GM12873 (cell line): ENCODE data around the gene IGF2BP1.

Source experiments
- TF ChIP-seq, protein P1 (sequence below): IDR thresholded peaks from 2 replicates; pipeline ENCODE4 v1.5.1; 2012; ENCODE audit warnings: low read depth, mild to moderate bottlenecking, moderate library complexity, low read length, control low read depth; ENCODE audit not compliant: insufficient read depth; ENCODE audit errors: missing control alignments

Gene IGF2BP1

DNA sequence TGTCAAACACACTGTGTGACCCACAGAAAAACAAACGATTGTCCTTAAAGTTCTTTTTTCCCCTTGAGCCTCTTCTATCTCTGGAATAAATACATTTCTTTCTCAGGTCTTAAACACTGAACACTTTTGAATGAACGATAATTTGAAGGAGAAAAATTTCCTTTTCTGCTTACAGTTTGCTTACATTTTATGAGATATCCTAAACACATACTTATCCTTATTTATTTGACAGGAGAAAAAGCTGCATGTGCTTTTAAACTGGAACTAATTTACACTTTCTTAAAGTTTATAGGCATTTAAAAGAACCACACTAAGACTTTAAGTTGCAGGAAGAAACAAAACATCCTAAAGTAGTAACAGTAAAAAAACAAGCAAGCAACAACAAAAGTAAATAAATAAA lies 4.7 kb upstream of the IGF2BP1 start:
- TF ChIP-seq, protein P1, sequence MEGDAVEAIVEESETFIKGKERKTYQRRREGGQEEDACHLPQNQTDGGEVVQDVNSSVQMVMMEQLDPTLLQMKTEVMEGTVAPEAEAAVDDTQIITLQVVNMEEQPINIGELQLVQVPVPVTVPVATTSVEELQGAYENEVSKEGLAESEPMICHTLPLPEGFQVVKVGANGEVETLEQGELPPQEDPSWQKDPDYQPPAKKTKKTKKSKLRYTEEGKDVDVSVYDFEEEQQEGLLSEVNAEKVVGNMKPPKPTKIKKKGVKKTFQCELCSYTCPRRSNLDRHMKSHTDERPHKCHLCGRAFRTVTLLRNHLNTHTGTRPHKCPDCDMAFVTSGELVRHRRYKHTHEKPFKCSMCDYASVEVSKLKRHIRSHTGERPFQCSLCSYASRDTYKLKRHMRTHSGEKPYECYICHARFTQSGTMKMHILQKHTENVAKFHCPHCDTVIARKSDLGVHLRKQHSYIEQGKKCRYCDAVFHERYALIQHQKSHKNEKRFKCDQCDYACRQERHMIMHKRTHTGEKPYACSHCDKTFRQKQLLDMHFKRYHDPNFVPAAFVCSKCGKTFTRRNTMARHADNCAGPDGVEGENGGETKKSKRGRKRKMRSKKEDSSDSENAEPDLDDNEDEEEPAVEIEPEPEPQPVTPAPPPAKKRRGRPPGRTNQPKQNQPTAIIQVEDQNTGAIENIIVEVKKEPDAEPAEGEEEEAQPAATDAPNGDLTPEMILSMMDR, result no peak

DNA sequence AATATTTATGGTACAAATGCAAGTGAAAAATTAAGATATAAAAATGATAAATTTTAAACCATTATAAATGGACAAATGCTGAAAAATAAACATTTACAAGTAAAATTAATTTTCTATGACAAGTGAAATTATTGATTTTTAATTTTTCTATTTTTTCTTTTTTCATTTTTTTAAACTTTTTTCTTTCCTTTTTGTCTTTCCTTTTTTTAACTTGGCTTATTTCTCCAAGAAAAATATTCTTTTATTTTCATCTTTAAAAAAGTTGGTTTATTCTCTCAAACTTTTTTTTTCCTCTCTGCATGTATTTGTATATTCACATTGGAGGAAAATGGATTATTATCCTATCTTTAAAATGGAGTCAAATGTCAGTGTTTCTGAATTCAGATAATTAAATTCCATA lies 3.9 kb upstream of the IGF2BP1 start:
- TF ChIP-seq, protein P1, result no peak

DNA sequence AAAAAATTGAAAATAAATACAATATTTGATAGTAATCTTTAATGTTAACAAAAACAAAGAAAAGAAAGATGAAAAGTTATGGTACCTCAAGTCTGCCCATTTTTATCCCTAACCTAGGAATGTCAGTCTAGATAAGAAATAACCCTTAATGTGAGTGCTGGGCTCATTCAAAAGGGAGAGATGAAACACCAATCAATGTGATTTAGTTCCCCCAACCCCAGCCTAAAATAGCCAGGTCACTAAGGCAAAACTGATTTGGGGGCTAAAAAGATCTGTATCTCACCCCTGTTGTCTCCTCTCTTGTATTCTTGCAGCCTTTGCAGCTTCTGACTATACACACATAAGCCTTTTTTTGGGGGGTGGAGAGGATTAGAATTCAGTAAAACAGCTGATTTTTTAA lies 3.2 kb upstream of the IGF2BP1 start:
- TF ChIP-seq, protein P1, result no peak

DNA sequence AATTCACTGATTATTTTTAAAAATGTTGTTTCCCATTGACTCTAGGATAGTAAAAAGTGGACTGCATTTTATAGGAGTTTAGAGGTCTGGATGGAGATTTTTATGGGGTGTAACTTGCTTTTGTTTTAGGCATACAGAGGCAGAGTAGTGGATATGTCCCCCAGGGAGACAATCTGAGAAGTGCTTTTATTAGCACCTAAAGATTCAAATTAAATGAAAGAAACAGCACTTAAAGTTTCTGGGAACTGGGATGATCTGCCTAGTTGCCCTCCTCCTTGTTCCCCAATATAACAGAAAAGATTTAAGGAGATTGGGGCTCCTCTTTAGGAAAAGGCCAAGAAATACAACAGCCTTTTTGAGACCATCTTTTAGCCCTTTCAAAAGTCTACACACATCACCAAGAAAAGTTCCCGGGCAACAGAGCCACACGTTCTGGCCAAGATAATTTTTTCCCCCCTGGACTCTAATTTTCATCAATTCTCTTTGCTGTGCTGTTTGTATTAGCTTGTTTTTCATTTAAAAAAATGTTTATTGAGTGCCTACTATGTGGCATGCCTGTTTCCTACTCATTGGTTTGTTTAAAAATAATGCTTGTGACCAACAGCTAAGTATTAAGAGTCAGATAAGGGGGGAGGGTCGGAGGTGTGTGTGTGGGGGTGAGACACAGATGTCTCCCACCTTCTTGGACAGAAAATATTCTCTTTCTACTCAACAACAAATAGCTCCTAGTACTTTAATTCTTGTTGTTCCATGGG lies 2.5 kb upstream of the IGF2BP1 start:
- TF ChIP-seq, protein P1, result no peak

DNA sequence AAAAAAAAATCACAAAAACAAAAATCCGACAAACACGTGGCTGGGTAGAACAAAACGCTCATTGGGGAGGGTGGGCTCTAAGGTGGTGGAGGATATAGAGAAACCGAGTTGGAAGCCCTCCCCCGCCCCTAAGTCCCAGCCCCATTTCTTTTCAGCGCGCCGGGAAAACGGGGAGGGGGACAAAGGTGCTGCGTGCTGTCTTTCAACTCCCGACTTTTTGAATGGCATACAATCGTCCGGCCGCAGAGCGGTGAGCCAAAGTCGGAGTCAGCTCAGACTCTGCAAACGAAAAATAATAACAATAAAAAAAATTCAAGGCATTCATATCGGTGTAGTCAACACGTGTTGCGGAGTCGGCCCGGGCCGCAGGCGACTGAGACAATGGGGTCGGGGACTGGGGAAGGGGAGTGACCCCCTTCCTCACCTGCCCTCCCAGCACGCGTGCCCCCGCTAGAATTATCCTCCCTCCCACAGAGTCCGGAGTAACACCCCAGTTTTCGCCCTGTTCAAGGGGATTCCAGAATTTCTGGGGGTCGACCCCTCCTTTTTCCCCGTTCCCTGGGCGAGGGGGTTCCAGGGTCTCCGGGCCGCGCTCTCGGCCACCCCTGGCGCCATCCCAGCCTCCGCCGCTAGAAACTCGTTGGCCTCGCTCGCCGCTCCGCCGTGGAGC lies 1.7 kb upstream of the IGF2BP1 start:
- TF ChIP-seq, protein P1, result no peak

DNA sequence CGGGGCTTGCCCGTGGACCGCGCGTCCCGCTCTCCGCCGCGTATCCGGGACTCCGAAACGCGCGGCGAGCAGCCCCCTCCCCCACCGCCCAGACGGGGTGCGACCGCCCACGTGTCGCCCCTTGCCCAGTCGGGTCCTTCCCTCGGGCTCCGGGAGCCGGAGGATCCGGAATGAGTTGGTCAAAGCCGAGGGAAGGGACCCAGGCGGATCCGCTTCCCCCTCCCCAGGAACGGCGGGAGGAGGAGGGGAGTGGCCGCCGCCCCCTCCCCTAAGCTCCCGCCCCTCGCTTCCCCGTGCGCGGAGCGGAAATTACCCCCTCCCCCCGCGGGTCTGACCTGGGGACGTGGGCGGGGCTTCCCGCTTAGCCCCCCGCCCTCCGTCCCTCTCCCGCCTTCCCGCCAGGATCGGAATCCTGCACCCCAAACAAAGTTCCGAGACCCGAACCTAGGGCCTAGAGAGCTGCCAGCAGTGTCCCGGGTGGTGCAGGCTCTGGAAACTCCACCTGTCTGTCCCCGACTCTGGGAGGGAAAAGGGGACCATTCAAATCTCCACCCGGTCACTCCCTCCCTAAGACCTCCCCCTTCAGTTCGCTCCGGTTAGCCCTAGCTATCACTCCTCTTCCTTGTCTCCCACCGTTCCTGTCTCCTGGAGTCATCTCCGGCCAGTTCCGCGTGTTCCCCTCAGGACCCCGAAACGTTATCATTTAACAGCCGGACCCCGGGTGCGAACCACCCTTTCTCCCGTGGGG lies 1.0 kb upstream of the IGF2BP1 start:
- TF ChIP-seq, protein P1, result no peak

DNA sequence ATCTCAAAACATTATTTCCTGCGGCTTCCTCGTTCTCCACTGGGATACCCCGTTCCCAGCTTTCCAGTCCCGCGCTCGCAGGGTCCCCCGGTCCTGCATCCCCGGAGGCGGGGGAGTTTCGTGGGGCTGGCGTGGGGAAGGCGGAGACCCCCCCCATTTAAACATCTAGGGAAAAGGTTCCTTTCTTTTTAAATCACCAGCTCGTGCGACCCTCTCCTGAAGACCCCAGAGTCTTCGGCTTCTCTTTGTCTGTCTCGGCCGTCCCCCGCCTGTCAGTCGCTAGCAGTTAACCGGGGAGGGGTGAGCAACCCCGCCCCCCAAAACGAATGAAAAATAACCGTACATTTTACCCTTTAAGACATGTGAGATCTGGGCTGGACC lies 473 bp upstream of the IGF2BP1 start:
- TF ChIP-seq, protein P1, result no peak
